ENCODE results near the gene PWP2. TPM values are rescaled to one million over a fixed set of nuclear protein-coding genes. Genes with fewer than 3 reads are reported as not detected.

The PWP2 gene
- total RNA-seq, 1 experiment from 2014 or later: 6.0 TPM

DNA sequence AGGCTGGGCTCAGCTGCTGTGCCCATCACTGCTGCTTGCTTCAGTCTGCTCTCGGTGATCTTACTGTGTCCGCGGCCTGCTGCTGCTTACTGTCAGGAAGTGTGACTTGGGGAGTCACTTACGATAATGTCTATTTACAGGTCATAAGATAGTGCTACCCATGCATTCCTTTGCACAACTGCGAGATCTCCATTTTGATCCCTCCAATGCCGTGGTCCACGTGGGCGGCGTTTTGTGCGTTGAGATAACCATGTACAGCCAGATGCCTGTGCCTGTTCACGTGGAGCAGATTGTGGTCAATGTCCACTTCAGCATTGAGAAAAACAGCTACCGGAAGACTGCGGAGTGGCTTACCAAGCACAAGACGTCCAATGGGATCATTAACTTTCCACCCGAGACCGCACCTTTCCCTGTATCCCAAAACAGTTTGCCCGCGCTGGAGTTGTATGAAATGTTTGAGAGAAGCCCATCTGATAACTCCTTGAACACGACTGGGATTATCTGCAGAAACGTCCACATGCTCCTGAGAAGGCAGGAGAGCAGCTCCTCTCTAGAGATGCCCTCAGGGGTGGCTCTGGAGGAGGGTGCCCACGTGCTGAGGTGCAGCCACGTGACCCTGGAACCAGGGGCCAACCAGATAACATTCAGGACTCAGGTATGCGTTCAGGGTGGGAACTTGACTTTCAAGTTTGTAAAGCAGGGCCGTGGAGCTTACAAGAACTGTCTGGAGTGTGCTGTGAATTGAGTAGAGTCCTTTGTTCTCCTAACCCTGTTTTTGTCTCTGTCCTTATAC, 24.4 kb upstream of the PWP2 start:
- Histone ChIP-seq H3K18ac (ENCODE audit: insufficient read length, low read depth, low read length) (no peak overlapping the region), H3K23ac (ENCODE audit: insufficient read length, low read depth, low read length) (no peak overlapping the region), H3K4ac (ENCODE audit: low read depth, low read length) (no peak overlapping the region), H3K27me3 (ENCODE audit: insufficient read depth, low read length) (no peaks in the 10 kb centered on the region), H2AFZ (ENCODE audit: low read length) (no peak overlapping the region), H3T11ph (ENCODE audit: low read length) (no peak overlapping the region), H3K14ac (ENCODE audit: insufficient read depth, low read length) (no peak overlapping the region), H3K4me2 (ENCODE audit: insufficient read depth, insufficient read length, low read length) (no peak overlapping the region), H3K27ac (ENCODE audit: insufficient read length, low read depth, low read length) (no peak overlapping the region), H4K20me1 (ENCODE audit: control insufficient read depth, insufficient read depth, insufficient read length) (no peaks in the 10 kb centered on the region), H4K5ac (ENCODE audit: insufficient read length, low read depth, low read length) (no peak overlapping the region), H4K8ac (replicated peaks; ENCODE audit: insufficient read length, low read depth, low read length) (no peak overlapping the region), H2BK20ac (ENCODE audit: low read depth, low read length, poor library complexity, severe bottlenecking) (no peak overlapping the region), H2BK15ac (ENCODE audit: low read depth, low read length) (no peak overlapping the region), H4K91ac (ENCODE audit: insufficient read length, low read depth, low read length) (no peak overlapping the region), H2AK5ac (ENCODE audit: insufficient read length, low read length) (no peak overlapping the region), H3K56ac (ENCODE audit: insufficient read length, low read depth, low read length) (no peak overlapping the region), H3K4me1 (ENCODE audit: insufficient read depth, low read length) (no peaks in the 10 kb centered on the region), H2BK12ac (ENCODE audit: insufficient read length, low read depth, low read length) (no peak overlapping the region), H2BK5ac (ENCODE audit: insufficient read length, low read length) (no peak overlapping the region), H3K23me2 (ENCODE audit: insufficient read length, low read depth, low read length, poor library complexity, severe bottlenecking) (no peaks in the 10 kb centered on the region), H3K79me2 (ENCODE audit: insufficient read depth, low read length) (no peaks in the 10 kb centered on the region), H2BK120ac (ENCODE audit: low read depth, low read length, poor library complexity, severe bottlenecking) (no peak overlapping the region), H3K79me1 (ENCODE audit: insufficient read depth, low read depth, low read length, poor library complexity, severe bottlenecking) (no peaks in the 10 kb centered on the region), H3K9me3 (ENCODE audit: control insufficient read depth, low read depth, low read length) (no peaks in the 10 kb centered on the region), H3K9ac (ENCODE audit: extremely low read depth, insufficient read length, low read length) (no peak overlapping the region)
- Mint-ChIP-seq H3K36me3 (ENCODE audit: insufficient read depth in 1 of 3, low read depth in 3 of 3) (peaks cover 14 to 84% (median 62%) of the 10 kb centered on the region in 3 experiments; a peak in 6 of 7 replicates), H3K9me3 (no peaks in the 10 kb centered on the region), H3K27ac (peak overlapping the region in 2 of 3 experiments; percentile 51 to 62; a peak in 3 of 7 replicates), H3K4me3 (no peak overlapping the region; a peak in 1 of 5 replicates), H3K27me3 (ENCODE audit: low read depth) (no peaks in the 10 kb centered on the region), H3K4me1 (peaks cover 8 to 9% of the 10 kb centered on the region in 2 experiments)
- no CpG with 5 or more reads among the region's 24 CpGs for WGBS (ENCODE audit: extremely low coverage, insufficient read length, low lambda C conversion rate)
- TF ChIP-seq, protein P1, sequence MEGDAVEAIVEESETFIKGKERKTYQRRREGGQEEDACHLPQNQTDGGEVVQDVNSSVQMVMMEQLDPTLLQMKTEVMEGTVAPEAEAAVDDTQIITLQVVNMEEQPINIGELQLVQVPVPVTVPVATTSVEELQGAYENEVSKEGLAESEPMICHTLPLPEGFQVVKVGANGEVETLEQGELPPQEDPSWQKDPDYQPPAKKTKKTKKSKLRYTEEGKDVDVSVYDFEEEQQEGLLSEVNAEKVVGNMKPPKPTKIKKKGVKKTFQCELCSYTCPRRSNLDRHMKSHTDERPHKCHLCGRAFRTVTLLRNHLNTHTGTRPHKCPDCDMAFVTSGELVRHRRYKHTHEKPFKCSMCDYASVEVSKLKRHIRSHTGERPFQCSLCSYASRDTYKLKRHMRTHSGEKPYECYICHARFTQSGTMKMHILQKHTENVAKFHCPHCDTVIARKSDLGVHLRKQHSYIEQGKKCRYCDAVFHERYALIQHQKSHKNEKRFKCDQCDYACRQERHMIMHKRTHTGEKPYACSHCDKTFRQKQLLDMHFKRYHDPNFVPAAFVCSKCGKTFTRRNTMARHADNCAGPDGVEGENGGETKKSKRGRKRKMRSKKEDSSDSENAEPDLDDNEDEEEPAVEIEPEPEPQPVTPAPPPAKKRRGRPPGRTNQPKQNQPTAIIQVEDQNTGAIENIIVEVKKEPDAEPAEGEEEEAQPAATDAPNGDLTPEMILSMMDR (conservative IDR thresholded peaks at IDR 0.05): no peak
- no peak for DNase-seq

All from H9 (cell line).